Osteoblast (primary cell): Measurements from ENCODE around the gene PBX1. TPM values are rescaled to one million over a fixed set of nuclear protein-coding genes. Genes with fewer than 3 reads are reported as not detected.

ENCODE experiments used
- DNase-seq: peaks from one replicate; pipeline ENCODE4 v3.0.0; 2011; ENCODE audit warnings: low spot score, mixed read lengths; ENCODE audit not compliant: insufficient read length; ENCODE audit errors: missing footprints
- H2AFZ ChIP-seq: 2 replicates; pipeline ENCODE4 v1.6.0; 2011; ENCODE audit warnings: mild to moderate bottlenecking, low read length
- H3K27ac ChIP-seq: 2 replicates; pipeline ENCODE4 v1.5.1; 2011; ENCODE audit warnings: mild to moderate bottlenecking, low read depth, low read length, moderate library complexity
- H3K27me3 ChIP-seq: 2 replicates; pipeline ENCODE4 v1.6.0; 2012; ENCODE audit warnings: mild to moderate bottlenecking, control low read depth, inconsistent platforms, low read length, moderate library complexity; ENCODE audit not compliant: insufficient read depth
- H3K36me3 ChIP-seq: 2 replicates; pipeline ENCODE4 v1.5.1; 2011; ENCODE audit warnings: mild to moderate bottlenecking, low read length, control low read depth, moderate library complexity; ENCODE audit not compliant: insufficient read depth
- H3K4me1 ChIP-seq: 2 replicates; pipeline ENCODE4 v1.5.1; 2011; ENCODE audit warnings: mild to moderate bottlenecking, low read length, control low read depth, moderate library complexity; ENCODE audit not compliant: insufficient read depth
- H3K4me2 ChIP-seq: 2 replicates; pipeline ENCODE4 v1.6.0; 2011; ENCODE audit warnings: mild to moderate bottlenecking, low read length; ENCODE audit not compliant: insufficient read depth
- H3K4me3 ChIP-seq: fragments of 200-600 bp; sonication (generic); 3 replicates; pipeline ENCODE4 v1.5.1; 2012; ENCODE audit warnings: mild to moderate bottlenecking, low read length, inconsistent platforms; ENCODE audit not compliant: insufficient read depth
- H3K79me2 ChIP-seq: 2 replicates; pipeline ENCODE4 v1.6.0; 2012; ENCODE audit warnings: mild to moderate bottlenecking, low read length, control low read depth, inconsistent platforms; ENCODE audit not compliant: insufficient read depth
- H3K9me3 ChIP-seq: 2 replicates; pipeline ENCODE4 v1.5.1; 2011; ENCODE audit warnings: low read depth, low read length, control low read depth
- H4K20me1 ChIP-seq: 2 replicates; pipeline ENCODE4 v1.6.0; 2012; ENCODE audit warnings: mild to moderate bottlenecking, low read length, control low read depth; ENCODE audit not compliant: insufficient read depth
- CTCF ChIP-seq: IDR thresholded peaks from 2 replicates; pipeline ENCODE4 v1.5.1; 2011; ENCODE audit warnings: mild to moderate bottlenecking, low read depth, low read length, moderate library complexity; ENCODE audit errors: extremely low read depth
- total RNA-seq: library from RNA; depleted of rRNA; stranded (reverse); fragments of >200 nt; gene quantifications from 2 replicates; pipeline ENCODE4 v1.2.3, GENCODE V29; 2012

The PBX1 gene
- total RNA-seq, 1 donor: 10.1 TPM

GRCh38 chr1:164596172-164596571, 37.2 kb downstream of the PBX1 start:
- Histone ChIP-seq H3K4me1 (peaks cover 4% of the 10 kb centered on the region), H4K20me1 (no peaks in the 10 kb centered on the region), H3K36me3 (no peaks in the 10 kb centered on the region), H3K27ac (no peak overlapping the region), H3K79me2 (no peaks in the 10 kb centered on the region), H2AFZ (no peak overlapping the region), H3K27me3 (no peaks in the 10 kb centered on the region), H3K9me3 (no peaks in the 10 kb centered on the region), H3K4me2 (no peak overlapping the region), H3K4me3 (no peak overlapping the region)
- TF ChIP-seq CTCF: no peak
- DNase-seq: no peak

GRCh38 chr1:164598719-164599118, 39.7 kb downstream of the PBX1 start:
- no peaks in the 10 kb centered on the region for H3K79me2 ChIP-seq
- no peaks in the 10 kb centered on the region for H3K36me3 ChIP-seq
- no peak overlapping the region for H3K4me2 ChIP-seq
- no peak overlapping the region for H2AFZ ChIP-seq
- H3K4me3 ChIP-seq: no peak overlapping the region
- no peak overlapping the region for H3K27ac ChIP-seq
- H3K9me3 ChIP-seq: no peaks in the 10 kb centered on the region
- H3K4me1 ChIP-seq: no peaks in the 10 kb centered on the region
- DNase-seq: no peak
- TF ChIP-seq CTCF: no peak
- H3K27me3 ChIP-seq: no peaks in the 10 kb centered on the region
- no peaks in the 10 kb centered on the region for H4K20me1 ChIP-seq

GRCh38 chr1:164599272-164599671, 40.3 kb downstream of the PBX1 start:
- Histone ChIP-seq H3K4me2 (no peak overlapping the region), H3K27ac (no peak overlapping the region), H2AFZ (no peak overlapping the region), H3K4me3 (no peak overlapping the region), H3K79me2 (no peaks in the 10 kb centered on the region), H3K27me3 (no peaks in the 10 kb centered on the region), H4K20me1 (no peaks in the 10 kb centered on the region), H3K9me3 (no peaks in the 10 kb centered on the region), H3K36me3 (no peaks in the 10 kb centered on the region), H3K4me1 (no peaks in the 10 kb centered on the region)
- TF ChIP-seq CTCF: no peak
- no peak for DNase-seq

GRCh38 chr1:164601399-164602100, 42.6 kb downstream of the PBX1 start:
- Histone ChIP-seq H3K27me3 (no peaks in the 10 kb centered on the region), H3K27ac (no peak overlapping the region), H3K36me3 (no peaks in the 10 kb centered on the region), H4K20me1 (no peaks in the 10 kb centered on the region), H3K4me2 (no peak overlapping the region), H3K79me2 (no peaks in the 10 kb centered on the region), H3K9me3 (no peaks in the 10 kb centered on the region), H3K4me3 (no peak overlapping the region), H3K4me1 (peaks cover 3% of the 10 kb centered on the region), H2AFZ (no peak overlapping the region)
- no peak for DNase-seq
- no peak for TF ChIP-seq CTCF
